Loucy (cell line): ENCODE data around the gene DNM1.

ENCODE experiments used
- EZH2phosphoT487 ChIP-seq: fragments of 200-600 bp; IDR thresholded peaks from 2 replicates; pipeline ENCODE4 v1.6.1; 2018; ENCODE audit warnings: antibody characterized with exemption, mild to moderate bottlenecking, moderate library complexity, borderline replicate concordance
- TF ChIP-seq, protein P1 (sequence below): fragments of 200-600 bp; sonication (generic); conservative IDR thresholded peaks from 2 replicates; pipeline ENCODE4 v1.5.1; 2014; ENCODE audit warnings: mild to moderate bottlenecking, antibody characterized with exemption, low read length

GRCh38 chr9:128191406-128192046 is 11.7 kb upstream of the DNM1 start, which contains the start of gene CIZ1:
- TF ChIP-seq, protein P1, sequence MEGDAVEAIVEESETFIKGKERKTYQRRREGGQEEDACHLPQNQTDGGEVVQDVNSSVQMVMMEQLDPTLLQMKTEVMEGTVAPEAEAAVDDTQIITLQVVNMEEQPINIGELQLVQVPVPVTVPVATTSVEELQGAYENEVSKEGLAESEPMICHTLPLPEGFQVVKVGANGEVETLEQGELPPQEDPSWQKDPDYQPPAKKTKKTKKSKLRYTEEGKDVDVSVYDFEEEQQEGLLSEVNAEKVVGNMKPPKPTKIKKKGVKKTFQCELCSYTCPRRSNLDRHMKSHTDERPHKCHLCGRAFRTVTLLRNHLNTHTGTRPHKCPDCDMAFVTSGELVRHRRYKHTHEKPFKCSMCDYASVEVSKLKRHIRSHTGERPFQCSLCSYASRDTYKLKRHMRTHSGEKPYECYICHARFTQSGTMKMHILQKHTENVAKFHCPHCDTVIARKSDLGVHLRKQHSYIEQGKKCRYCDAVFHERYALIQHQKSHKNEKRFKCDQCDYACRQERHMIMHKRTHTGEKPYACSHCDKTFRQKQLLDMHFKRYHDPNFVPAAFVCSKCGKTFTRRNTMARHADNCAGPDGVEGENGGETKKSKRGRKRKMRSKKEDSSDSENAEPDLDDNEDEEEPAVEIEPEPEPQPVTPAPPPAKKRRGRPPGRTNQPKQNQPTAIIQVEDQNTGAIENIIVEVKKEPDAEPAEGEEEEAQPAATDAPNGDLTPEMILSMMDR: peak; percentile 60
- TF ChIP-seq EZH2phosphoT487: no peak
